DOHH2 (cell line): ENCODE data around the gene GCAT.

Source experiments
- CTCF ChIP-seq: fragments of 200-600 bp; sonication (generic); IDR thresholded peaks from one replicate; pipeline ENCODE4 v1.5.1; 2014; ENCODE audit warnings: antibody characterized with exemption, mild to moderate bottlenecking, low read depth, low read length; ENCODE audit not compliant: poor library complexity, severe bottlenecking
- EZH2phosphoT487 ChIP-seq: fragments of 200-600 bp; sonication (generic); IDR thresholded peaks from 2 replicates; pipeline ENCODE4 v1.6.1; 2017; ENCODE audit warnings: borderline replicate concordance, mild to moderate bottlenecking, antibody characterized with exemption, low read length, moderate library complexity, mixed read lengths

GRCh38 chr22:37769056-37769455, 38.7 kb upstream of the GCAT start:
- TF ChIP-seq CTCF = no peak
- no peak for TF ChIP-seq EZH2phosphoT487
